T-helper 1 cell treated with Interleukin-12 subunit alpha and Interleukin-12 subunit beta and Interleukin-4 antibody, amounts not matched to agents 30 ng/mL and 1 ng/mL, for 36 hours (primary cell): Measurements from ENCODE around the gene LRRC58. TPM values are rescaled to one million over a fixed set of nuclear protein-coding genes. Genes with fewer than 3 reads are reported as not detected.
"Not testable (repeated sequence)": the region's sequence is repeated elsewhere in the genome, so short reads cannot be mapped to it uniquely, and the experiment has no call there.

ENCODE experiments used
- intact Hi-C: fragments of 100-400 bp; cut with micrococcal nuclease; formaldehyde crosslinking; loops from one replicate; pipeline ENCODE4 v1.15.1; 2024
- total RNA-seq: library from RNA; stranded (reverse); gene quantifications from 2 replicates; pipeline ENCODE4 v1.2.3, GENCODE V29; 2022

Gene LRRC58
- total RNA-seq, 1 donor from 2014 or later, result 23.4 TPM

DNA sequence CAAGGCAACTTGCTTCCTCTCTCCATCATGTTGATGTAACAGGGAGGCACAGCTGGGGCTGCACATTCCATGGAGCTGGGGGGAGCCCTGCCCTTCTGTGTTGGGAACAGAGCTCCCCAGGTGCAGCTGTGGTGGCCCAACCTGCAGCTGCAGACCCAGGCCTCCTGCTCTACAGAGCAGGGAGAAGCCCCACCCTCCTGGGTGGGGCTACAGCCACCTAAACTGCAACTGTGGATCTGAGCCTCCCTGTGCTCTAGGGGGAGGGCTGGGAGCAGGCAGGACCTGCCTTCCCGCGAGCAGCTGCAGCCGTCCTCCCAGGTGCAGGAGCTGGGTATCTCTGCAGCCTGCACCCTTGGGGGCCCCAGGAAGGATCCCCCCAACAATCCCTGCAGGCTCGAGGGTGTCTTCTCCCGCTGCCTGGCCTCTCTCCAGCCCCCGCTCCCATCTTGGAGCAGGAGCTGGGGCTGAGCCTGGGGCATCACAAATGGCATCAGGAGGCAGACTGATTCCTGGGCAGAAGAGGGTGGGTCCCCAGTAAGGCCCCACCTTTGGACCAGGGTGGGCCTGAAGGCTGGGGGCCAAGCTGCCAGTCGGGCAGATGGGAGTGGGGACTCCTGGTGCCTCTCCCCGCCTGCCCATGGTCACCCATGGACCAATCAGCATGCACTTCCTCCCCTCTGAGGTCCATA is 7.4 kb downstream of the LRRC58 start:
- intact Hi-C loops, result loop anchor here (10.0 kb wide), 4 partner anchors 1017 to 1493 kb away; partner anchors contain the start of genes ARHGAP31, EAF2, IQCB1 and POLQ

DNA sequence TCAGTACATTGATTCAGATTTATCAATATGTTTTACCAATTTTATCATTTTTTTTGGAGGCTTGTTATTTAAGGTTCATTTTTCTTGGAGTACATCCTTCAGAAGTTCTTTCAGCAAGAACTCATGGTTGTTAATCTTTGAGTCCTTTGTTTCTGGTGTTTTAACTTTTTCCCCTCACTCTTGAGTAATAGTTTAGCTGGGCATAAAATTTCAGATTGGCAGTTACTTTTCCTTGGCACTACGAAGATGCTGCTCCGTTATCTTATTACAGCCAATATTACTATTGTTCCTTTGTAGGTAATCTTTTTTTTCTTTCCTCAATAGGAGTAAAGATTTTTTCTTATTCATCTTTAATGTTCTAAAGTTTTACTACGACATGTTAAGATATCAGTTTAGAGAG is 9.8 kb downstream of the LRRC58 start:
- intact Hi-C loops, result no loop called here

DNA sequence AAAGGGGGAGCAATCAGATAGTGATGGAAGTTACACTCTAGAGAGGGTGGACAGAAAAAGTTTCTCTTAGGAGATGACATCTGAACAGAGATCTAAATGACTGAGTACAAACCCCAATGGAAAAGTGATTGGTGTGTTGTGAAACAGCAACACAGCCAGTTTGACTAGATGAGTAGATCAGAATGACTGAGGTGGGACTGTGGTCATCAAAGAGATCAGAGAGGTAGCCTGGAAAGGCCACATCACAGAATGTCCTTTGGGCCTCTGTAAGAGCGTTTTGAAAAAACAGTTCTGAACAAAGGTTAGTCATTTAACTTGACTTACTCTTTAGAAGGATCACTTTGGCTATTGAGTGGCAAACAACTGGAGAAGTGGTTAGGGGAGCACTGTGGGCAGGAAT is 10.6 kb downstream of the LRRC58 start:
- intact Hi-C loops, result no loop called here

DNA sequence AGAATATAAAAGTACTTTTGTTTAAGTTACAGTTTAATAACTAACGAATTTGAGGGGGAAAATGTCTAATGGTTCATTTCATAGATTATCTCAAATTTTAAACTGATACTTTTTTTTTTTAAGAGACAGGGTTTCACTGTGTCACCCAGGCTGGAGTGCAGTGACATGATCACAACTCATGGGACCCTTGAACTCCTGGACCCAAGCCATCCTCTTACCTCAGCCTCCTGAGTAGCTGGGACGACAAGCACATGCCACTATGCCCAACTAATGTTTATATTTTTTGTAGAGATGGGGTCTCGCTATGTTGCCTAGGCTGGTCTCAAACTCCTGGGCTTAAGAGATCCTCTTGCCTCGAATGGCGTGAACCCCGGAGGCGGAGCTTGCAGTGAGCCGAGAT is 16.5 kb downstream of the LRRC58 start:
- intact Hi-C loops, result loop anchor here (5.0 kb wide), 1 partner anchor 630 kb away; the partner anchor contains the start of gene CFAP91

DNA sequence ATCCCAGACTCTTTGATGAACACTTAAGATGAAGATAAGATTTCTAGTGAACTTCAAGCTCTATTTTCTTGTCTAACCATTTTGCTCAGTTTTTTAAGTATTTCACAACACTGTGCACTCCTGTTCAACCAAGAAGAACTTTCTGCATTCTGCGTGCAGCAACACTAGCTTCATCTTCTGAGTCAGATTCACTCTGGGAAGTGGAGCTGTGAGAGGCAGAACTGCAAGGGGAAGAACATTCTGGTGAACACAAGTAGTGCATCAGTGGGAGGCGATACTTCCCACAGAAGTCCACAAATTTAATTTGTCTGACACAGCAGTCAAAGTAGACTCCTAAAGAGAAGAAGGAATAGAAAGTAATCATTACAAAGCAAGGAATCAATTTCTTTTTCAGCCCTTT is 18.1 kb downstream of the LRRC58 start:
- intact Hi-C loops, result loop anchor here (2.0 to 5.0 kb wide), 2 partner anchors 14 to 629 kb away; partner anchors contain the start of gene CFAP91

DNA sequence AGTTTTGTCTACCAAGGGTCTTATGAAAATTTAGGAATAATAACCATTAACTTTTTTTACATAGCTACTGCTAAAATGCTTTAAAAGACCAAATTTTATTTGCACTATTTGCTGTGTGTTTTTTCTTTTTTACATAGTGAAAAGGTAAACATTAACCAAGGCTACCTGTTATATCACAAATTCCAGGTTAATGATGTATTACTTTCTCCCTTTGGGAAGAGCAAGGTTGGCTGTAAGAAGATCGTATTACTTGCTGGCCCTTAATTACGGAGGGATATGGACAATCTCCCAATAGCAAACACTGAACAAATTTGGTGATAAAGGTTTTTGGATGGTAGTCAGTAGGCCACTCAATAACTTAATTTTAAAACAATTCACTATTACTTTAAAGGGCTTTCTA is 22.4 kb downstream of the LRRC58 start:
- intact Hi-C loops, result no loop called here

DNA sequence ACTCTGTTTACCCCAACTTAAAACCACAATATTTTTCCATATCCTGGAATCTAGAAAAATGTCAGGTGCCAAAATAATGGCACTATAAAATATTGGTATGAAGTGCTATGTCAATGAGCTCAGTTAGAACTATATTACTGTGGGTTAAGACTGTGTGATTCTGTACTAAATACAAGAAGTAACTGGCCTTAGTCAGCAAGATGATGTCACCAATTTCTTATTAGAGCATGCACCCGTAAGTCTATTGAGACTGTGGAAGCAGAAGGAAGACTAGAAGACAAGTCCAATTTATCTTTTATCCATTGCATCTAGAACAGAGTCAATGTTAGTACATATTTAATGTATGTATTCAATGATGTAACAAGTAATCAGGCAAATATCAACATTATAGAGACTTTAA is 25.0 kb downstream of the LRRC58 start:
- intact Hi-C loops, result no loop called here

DNA sequence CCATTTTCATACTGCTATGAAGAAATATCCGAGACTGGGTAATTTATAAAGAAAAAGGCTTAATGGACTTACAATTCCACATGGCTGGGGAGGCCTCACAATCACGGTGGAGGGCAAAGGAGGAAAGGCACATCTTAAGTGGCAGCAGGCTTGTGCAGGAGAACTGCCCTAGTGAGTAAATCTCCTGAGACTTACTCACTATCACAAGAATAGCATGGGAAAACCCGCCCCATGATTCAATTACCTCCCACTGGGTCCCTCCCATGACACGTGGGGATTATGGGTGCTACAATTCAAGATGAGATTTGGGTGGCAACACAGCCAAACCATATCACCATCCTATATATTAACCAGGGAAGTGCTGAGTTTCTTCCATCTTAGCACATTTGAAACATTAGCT is 25.4 kb downstream of the LRRC58 start:
- intact Hi-C loops, result not testable (repeated sequence)

DNA sequence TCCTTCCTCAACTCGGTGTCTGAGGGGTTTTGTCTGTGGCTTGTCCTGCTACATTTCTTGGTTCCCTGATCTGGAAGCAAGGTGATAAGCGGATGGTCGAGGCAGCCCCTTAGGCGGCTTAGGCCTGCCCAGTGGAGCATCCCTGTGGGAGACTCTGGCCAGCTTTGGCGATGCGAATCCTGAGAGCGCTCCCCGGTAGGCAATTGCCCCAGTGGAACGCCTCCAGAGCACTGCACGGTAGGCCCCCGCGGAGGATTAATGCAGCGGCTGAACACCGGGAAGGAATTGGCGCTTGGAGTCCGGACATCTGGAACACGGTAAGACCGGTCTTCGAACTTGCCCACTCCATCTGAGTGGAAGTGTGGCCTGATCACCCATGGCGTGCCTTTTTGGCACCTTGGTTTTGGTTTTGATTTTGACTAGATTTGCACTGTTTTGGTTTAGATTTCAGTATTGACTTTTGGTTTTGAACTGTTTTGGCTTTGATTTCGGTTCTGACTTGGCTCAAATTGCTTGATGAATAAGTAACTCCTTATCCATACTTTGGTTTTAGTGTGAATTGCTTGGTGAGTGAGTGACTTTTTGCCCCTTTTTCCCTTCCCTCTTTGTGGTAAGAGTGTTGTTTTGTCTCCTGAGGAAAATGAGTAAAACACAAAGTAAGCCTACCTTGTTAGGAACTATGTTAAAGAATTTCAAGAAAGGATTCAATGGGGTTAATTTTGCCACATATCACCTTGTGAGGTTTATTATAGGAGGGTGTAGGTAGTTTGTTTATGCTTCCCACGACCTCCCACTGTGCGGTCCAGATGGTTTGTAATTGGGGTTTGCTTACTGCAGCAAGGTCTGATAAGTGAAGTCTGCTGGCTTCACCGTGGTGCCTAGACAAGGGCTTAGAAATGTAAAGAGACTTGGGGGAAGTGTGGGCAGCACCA is 37.0 kb downstream of the LRRC58 start:
- intact Hi-C loops, result no loop called here

DNA sequence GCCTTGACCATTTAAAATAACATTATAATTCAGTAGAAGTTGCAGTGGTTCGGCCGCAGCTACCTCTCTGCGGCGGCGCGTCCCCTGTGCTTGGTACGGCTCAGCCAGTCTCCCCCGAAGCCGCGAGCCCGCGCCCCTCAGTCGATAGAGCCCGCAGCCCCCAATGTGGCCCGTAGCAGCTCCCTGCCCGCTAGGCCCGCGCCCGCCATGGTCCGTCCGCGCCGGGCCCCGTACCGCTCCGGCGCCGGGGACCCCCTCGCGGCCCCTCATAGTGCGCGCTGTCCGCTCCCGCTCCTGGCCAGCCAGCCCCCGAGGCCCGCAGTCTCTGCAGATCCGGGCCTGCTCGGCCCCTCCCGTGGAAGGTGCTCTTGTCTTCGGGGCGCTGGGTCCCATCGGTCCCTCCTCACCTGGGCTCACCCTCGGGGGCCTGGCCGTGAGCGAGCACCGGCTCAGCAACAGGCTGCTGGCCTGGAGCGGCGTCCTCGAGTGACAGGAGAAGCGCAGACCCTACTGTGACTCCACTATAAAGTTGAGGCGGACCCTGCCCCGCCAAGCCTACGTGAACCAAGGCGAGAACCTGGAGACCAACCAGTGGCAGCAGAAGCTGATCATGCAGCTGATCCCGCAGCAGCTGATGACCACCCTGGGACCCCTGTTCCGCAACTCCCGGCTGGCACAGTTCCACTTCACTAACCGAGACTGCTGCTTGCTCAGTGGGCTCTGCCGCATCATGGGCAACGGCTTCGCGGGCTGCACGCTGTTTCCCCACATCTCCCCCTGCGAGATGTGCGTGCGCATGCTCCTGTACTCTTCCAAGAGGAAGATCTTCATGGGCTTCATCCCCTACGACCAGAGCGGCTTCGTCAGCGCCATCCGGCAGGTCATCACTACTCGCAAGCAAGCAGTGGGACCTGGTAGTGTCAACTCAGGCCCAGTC is 42.4 kb downstream of the LRRC58 start:
- intact Hi-C loops, result no loop called here

DNA sequence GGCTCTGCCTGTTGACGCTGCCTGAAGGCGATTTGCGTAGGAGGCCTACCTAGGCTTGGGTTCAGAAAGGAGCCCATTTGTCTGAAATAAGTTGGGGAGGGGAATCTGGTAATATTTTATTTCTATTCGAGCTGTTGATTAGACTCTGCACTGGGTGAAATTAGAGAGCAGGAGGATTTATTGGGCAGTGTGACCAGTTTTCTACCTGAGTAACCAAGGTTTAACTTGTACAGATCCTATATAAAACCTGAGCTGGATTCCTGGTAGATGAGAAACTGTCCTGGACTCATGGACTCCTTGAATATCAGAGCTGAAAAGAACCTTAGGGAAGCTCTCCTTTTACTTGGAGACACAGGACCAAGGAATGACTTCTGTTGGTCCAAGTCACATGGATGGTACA is 44.5 kb downstream of the LRRC58 start:
- intact Hi-C loops, result no loop called here

DNA sequence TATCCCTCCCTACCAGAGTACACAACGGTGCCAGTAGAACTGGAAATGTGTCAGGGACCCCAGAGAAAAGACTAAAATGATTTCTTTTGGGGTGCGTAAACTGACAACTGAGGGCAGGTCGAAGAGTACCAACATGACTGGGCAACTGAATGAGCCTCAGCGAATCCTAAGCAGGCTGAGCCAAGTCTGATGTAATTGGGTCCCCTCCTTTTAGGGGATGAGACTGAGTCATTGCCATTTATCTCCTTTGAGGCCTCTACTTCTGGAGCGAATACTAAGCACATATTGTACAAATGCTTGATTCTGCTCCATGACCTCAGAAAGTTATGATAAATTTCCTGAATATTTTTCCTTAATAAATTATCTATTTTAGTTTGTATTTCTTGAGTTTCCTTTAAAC is 46.8 kb downstream of the LRRC58 start:
- intact Hi-C loops, result no loop called here

DNA sequence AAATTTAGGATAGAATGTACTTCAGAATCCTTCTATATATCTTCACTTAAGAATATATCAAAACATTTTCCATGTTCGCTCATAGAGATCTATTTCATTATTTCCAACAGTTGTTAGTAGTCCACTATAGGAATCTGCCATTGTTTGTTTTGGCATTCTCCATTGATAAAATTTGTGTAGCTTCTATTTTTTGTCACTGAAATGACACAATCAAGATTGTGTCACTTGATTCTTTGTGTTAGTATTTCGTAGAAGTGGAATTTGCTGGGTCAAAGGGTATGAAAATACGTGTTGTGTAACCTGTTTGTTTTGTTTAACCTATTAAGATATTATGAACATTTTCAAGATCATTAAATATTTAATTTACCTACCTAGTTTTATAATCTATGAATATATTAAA is 48.2 kb downstream of the LRRC58 start:
- intact Hi-C loops, result no loop called here

DNA sequence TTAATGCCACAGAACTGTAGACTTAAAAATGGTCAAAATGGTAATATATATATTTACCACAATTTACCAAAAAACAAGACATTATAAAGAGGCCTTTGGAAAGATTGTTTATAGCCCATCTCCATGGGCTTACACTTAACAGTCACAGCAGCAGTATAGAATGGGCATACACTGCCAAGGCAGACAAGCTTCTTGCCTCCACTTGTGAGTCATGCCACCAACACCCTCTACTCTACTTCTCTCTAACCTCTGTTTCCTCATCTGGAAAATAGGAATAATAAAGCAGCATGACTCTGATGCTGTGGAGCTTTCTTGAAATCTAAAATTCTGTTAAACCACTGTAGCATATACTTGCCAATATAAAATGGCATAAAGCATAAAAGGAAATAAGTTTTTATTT is 49.8 kb downstream of the LRRC58 start:
- intact Hi-C loops, result no loop called here

DNA sequence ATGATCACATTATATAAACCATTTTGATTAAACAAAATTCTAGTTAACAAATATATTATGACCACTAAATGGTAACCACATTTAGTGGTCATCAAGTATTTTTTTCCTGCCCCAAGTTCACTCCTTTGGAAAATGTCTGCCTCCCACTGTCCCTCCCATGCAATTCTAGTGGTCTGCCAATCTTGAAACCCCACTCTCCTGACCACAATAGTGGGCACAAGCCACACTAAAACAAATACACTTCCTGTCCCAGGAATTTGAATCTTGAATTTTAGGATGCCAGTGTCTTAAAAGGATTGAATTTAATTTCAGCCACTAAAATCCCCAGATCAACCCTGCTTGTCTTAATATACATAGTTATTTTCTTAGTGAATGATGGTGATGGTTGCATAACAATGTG is 50.2 kb downstream of the LRRC58 start:
- intact Hi-C loops, result no loop called here

DNA sequence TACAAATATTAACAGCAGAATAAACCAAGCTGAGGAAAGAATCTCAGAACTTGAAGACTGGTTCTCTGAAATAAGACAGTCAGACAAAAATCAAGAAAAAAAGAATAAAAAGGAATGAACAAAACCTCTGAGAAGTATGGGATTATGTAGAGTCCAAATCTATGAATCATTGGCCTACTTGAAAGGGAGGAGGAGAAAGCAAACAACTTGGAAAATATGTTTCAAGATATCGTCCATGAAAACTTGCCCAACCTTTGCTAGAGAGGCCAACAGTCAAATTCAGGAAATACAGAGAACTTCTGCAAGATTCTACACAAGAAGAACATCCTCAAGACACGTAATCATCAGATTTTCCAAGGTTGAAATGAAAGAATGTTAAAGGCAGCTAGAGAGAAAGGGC is 57.6 kb downstream of the LRRC58 start:
- intact Hi-C loops, result not testable (repeated sequence)

DNA sequence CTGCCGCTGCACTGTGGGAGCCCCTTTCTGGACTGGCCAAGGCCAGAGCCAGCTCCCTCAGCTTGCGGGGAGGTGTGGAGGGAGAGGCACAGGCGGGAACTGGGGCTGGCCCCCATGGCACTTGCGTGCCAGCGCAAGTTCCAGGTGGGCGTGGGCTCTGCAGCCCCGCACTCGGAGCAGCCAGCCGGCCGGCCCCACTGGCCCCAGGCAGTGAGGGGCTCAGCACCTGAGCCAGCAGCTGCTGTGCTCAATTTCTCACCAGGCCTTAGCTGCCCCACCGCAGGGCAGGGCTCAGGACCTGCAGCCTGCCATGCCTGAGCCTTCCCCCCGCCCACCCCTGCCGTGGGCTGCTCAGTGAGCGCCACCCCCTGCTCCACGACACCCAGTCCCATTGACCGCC is 59.5 kb downstream of the LRRC58 start:
- intact Hi-C loops, result no loop called here

DNA sequence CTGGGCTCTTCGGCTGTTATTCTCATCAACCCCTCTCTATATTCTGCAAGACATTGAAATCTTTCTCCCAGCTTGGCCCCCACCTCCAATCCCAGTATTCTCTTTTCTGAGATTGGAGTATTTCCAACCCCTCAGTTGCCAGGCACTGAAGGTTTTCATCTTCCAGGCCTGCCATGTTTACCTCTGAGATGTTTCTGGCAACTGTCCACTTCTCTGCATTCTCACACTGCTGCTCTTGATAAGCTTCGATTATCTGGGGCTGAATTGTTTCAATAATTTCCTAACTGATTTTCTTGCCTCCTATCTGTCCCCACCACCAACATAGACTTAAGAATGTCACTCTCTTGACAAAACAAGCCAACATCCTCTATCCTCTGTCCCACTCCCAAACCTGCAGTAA is 62.7 kb downstream of the LRRC58 start:
- intact Hi-C loops, result no loop called here

DNA sequence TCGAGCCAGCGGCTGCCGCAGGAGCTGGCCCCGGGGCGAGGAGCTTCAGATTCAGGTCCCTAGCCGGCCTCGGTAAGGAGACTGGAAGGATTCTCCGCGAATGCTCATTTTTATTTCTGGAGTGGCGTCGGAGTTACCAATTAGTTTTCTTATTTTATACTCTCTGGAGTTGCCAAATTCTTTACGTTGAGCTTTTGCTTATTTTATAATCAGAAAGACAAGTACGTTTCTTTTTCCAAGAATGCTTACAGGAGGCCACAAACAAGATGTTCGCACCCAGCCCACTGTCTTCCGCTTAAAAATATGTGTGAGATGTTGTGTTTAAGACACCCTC is 63.7 kb downstream of the LRRC58 start:
- intact Hi-C loops, result no loop called here

DNA sequence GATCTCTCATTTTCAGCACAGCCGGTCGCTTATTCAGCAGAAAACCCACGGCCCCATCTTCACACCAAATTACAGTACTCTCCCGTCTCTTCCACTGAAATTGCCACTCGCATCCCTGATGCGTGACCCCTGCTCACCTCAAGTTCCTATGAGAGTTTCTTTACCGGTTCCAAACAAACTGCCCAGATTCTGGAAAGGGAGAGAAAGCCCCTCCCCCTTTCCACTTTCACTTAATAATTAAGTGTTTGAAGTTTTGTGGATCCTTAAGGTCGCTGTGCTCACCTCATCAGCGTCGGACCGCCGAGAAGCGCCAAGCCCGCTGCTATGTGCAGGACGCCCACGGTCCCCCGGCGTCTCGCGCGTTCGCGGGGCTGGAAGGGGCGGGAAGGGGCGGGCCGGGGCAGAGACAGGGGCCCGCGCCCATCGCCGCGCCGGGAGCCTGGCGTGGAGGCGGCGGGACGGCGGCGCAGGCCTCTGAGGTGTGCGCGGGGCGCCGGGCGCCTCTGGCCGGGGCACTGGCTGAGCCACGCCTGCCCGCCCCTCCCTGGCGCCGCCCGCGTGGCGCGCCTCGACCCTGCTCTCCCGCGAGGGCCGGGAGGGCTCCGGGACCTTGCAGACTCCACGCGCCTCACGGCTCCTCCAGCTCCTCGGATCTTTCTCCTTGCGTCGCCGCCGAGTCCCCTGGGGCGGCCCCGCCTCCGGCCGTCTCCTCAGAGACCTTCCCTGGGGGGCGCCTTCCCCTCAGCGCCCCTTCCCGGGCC is 64.2 kb downstream of the LRRC58 start, which contains the start of gene GPR156:
TSS of gene GPR156 (minus strand) at position 476 of the 761 bp plus-strand sequence. CDS start 41,124 bp downstream, outside the sequence.
- intact Hi-C loops, result no loop called here

DNA sequence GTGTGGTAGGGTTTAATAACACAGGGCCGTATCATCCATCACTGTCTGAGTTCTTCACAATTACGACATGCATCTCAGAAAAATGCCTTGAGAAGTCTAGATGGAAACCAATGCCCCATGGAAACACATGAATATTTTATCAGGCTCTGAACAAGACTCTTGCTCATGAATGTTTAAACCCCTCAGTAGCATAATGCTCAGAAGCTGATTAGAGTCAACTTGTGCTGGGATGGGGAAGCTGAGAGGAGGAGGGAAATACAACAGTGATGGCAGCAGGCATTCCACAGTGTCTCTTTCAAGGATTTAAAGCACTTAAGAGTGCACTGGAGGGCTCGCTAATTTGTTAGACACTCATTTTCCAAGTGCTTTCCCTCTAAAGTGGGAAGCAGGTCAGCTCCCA is 67.9 kb downstream of the LRRC58 start:
- intact Hi-C loops, result no loop called here
